ENCODE data around the gene ATG7.

The ATG7 gene

DNA sequence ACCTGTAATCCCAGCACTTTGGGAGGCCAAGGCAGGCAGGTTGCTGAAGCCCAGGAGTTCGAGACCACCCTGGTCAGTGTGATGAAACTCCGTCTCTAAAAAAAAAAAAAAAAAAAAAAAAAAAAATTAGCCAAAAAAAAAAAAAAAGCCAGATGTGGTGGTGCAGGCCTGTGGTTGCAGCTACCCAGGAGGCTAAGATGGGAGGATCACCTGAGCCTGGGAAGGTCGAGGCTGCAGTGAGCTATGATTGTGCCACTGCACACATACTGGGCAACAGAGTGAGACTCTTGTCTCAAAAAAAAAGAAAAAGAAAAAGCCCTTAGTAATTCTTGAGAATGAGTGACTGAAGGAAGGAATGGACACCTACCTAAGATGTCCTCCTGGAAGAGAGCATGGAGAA is 266.4 kb downstream of the ATG7 start:
- TF ChIP-seq, protein P1, sequence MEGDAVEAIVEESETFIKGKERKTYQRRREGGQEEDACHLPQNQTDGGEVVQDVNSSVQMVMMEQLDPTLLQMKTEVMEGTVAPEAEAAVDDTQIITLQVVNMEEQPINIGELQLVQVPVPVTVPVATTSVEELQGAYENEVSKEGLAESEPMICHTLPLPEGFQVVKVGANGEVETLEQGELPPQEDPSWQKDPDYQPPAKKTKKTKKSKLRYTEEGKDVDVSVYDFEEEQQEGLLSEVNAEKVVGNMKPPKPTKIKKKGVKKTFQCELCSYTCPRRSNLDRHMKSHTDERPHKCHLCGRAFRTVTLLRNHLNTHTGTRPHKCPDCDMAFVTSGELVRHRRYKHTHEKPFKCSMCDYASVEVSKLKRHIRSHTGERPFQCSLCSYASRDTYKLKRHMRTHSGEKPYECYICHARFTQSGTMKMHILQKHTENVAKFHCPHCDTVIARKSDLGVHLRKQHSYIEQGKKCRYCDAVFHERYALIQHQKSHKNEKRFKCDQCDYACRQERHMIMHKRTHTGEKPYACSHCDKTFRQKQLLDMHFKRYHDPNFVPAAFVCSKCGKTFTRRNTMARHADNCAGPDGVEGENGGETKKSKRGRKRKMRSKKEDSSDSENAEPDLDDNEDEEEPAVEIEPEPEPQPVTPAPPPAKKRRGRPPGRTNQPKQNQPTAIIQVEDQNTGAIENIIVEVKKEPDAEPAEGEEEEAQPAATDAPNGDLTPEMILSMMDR (IDR thresholded peaks at IDR 0.05; ENCODE audit: low read depth, low read length, missing control alignments), result no peak
- no peak for DNase-seq (ENCODE audit: low read depth)
- no peak overlapping the region for H3K4me3 ChIP-seq (ENCODE audit: low read depth, low read length)

GRCh38 chr3:11539218-11539617 is 267.0 kb downstream of the ATG7 start:
- no peak for DNase-seq (ENCODE audit: low read depth)
- no peak overlapping the region for H3K4me3 ChIP-seq (ENCODE audit: low read depth, low read length)
- TF ChIP-seq, protein P1 (IDR thresholded peaks at IDR 0.05; ENCODE audit: low read depth, low read length, missing control alignments), result no peak

DNA sequence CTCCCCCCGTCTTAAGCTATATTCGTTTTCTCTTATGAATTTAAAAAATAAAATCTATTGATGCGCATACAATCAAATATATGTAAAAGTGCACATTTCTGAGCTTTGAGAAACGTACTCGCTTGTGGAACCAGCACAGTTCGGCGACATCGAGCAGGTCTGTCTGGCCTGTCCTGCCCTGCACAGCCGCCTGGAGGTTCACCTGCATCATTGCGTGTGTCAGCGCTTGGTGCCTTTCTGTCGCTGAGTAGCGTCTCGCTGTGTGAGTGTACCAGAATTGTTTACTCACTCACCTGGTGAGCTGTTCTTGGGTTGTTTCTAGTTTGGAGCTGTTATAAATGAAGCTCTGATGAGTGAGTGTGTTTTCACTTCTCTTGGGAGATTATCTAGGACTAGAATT is 267.5 kb downstream of the ATG7 start:
- TF ChIP-seq, protein P1 (IDR thresholded peaks at IDR 0.05; ENCODE audit: low read depth, low read length, missing control alignments), result no peak
- H3K4me3 ChIP-seq (ENCODE audit: low read depth, low read length), result no peak overlapping the region
- no peak for DNase-seq (ENCODE audit: low read depth)

DNA sequence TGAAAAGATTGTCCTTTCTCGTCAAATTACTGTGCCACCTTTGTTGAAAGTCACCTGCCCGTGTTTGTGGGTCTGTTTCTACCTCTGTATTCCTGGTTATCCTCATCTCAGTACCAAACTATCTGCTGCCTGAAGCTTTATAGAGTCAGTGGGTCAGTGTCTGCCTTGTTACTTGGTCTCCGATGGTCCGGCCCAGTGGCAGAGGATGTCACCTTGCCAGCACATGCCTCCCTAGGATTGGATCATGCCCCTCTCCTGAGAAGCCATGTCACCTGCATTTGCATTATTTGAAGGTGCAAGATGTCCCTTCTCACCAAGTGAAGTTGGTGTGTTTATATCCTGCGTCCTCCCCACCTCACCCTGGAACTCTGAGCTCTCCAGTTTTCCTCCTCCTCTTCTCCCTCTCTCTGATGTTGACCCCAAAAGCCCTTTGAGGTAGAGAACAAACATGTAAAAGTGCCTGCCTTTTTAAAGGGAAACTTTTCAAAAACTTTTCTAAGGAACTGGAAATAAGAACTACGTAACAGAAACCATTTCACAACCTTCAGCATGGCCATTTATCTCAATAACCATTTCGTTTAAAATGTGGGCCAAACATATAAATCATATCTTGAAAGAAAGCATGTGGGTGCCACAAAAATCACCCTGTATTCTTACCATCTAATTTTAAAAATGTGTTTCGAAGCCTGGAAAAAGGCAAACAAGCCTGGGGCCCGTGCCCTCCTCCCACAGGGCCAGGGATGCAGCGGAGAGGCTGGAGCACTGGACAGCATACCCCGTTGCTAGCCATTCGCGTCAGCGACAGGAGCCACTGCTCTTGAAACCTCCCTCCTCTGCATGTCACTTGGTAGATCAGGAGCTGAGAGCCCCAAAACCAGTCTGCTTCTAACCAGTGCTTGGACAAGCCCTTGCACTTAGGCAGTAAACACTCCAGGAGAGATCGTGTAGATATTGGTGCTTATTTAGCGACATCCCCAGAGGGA is 269.4 kb downstream of the ATG7 start:
- no peak overlapping the region for H3K4me3 ChIP-seq (ENCODE audit: low read depth, low read length)
- no peak for DNase-seq (ENCODE audit: low read depth)
- TF ChIP-seq, protein P1 (IDR thresholded peaks at IDR 0.05; ENCODE audit: low read depth, low read length, missing control alignments), result no peak

GRCh38 chr3:11542551-11542950 is 270.4 kb downstream of the ATG7 start:
- DNase-seq (ENCODE audit: low read depth), result no peak
- TF ChIP-seq, protein P1 (IDR thresholded peaks at IDR 0.05; ENCODE audit: low read depth, low read length, missing control alignments), result no peak
- H3K4me3 ChIP-seq (ENCODE audit: low read depth, low read length), result no peak overlapping the region

- no peak overlapping the region for H3K4me3 ChIP-seq (ENCODE audit: low read depth, low read length)
- DNase-seq (ENCODE audit: low read depth), result no peak
- TF ChIP-seq, protein P1 (IDR thresholded peaks at IDR 0.05; ENCODE audit: low read depth, low read length, missing control alignments), result no peak
Observed at GRCh38 chr3:11543141-11543947, 271.1 kb downstream of the ATG7 start.

Measured in GM12864 (cell line).